ENCODE results near the gene CMTM2.
"Not testable (repeated sequence)": the region's sequence is repeated elsewhere in the genome, so short reads cannot be mapped to it uniquely, and the experiment has no call there.

The CMTM2 gene

GRCh38 chr16:66630561-66631260 lies 51.4 kb downstream of the CMTM2 start:
- not testable (repeated sequence) for DNase-seq (ENCODE audit: low spot score)

GRCh38 chr16:66631558-66631957 lies 52.3 kb downstream of the CMTM2 start:
- DNase-seq (ENCODE audit: low spot score): not testable (repeated sequence)

GRCh38 chr16:66634527-66635196 lies 55.4 kb downstream of the CMTM2 start:
- no peak for DNase-seq (ENCODE audit: low spot score)

- DNase-seq (ENCODE audit: low spot score): no peak
Measured at GRCh38 chr16:66635406-66635805, 56.1 kb downstream of the CMTM2 start.

GRCh38 chr16:66636199-66636598 lies 56.9 kb downstream of the CMTM2 start:
- DNase-seq (ENCODE audit: low spot score): no peak

GRCh38 chr16:66637806-66638205 lies 58.5 kb downstream of the CMTM2 start:
- no peak for DNase-seq (ENCODE audit: low spot score)

All from pons (tissue), 1 donor.